OCI-LY7 (cell line): ENCODE results near the gene ZNF431. TPM values are rescaled to one million over a fixed set of nuclear protein-coding genes. Genes with fewer than 3 reads are reported as not detected.

Experiments used
- BruUV-seq: library from RNA; stranded (reverse); fragments of 400-500 nt; replicated peaks from 2 replicates; lab custom pipeline; 2021; lab: Mats Ljungman, UMichigan
- CTCF ChIA-PET: fragments of 300-600 bp; sonication (Branson Sonifier 250); formaldehyde crosslinking; loops from one replicate; lab custom pipeline; 2022; ENCODE audit warnings: antibody characterized with exemption; ENCODE audit not compliant: unreplicated experiment; lab: Charles Lee
- POLR2A ChIA-PET: fragments of 300-600 bp; sonication (Branson Sonifier 250); formaldehyde crosslinking; loops from one replicate; lab custom pipeline; 2022; ENCODE audit warnings: antibody characterized with exemption; lab: Charles Lee
- DNase-seq: peaks from one replicate; pipeline ENCODE4 v3.0.0-alpha.2; 2015; ENCODE audit warnings: low spot score
- H2AFZ ChIP-seq: fragments of 200-600 bp; sonication (generic), shearing (Covaris generic); 2 replicates; pipeline ENCODE4 v1.6.1; 2014; ENCODE audit warnings: mild to moderate bottlenecking, antibody characterized with exemption, low read length, moderate library complexity
- H3K27ac ChIP-seq: fragments of 200-600 bp; sonication (generic); 2 replicates; pipeline ENCODE4 v1.5.1; 2014; ENCODE audit warnings: mixed run types, low read depth, mild to moderate bottlenecking, moderate library complexity, low read length, inconsistent platforms; ENCODE audit not compliant: poor library complexity, severe bottlenecking
- H3K36me3 ChIP-seq: fragments of 200-600 bp; sonication (generic); 2 replicates; pipeline ENCODE4 v1.6.1; 2014; ENCODE audit warnings: mild to moderate bottlenecking, antibody characterized with exemption, low read length, moderate library complexity, mixed read lengths; ENCODE audit not compliant: insufficient read depth
- H3K4me1 ChIP-seq: fragments of 200-600 bp; sonication (generic); 2 replicates; pipeline ENCODE4 v1.5.1; 2014; ENCODE audit warnings: mild to moderate bottlenecking, low read length; ENCODE audit not compliant: insufficient read depth, poor library complexity, severe bottlenecking
- H3K4me2 ChIP-seq: fragments of 200-600 bp; sonication (generic); 2 replicates; pipeline ENCODE4 v1.6.1; 2014; ENCODE audit warnings: mild to moderate bottlenecking, low read length
- H3K4me3 ChIP-seq: fragments of 200-600 bp; sonication (generic); 2 replicates; pipeline ENCODE4 v1.5.1; 2014; ENCODE audit warnings: mild to moderate bottlenecking, low read depth, low read length; ENCODE audit not compliant: poor library complexity, severe bottlenecking
- H3K79me2 ChIP-seq: fragments of 200-600 bp; sonication (generic); 2 replicates; pipeline ENCODE4 v1.6.1; 2016; ENCODE audit warnings: low read depth, mild to moderate bottlenecking, low read length, moderate library complexity, mixed read lengths; ENCODE audit not compliant: insufficient read depth
- H3K9me2 ChIP-seq: fragments of 200-600 bp; sonication (generic); 2 replicates; pipeline ENCODE4 v1.6.1; 2016; ENCODE audit warnings: mild to moderate bottlenecking, low read length, mixed read lengths; ENCODE audit not compliant: insufficient read depth
- H3K9me3 ChIP-seq: fragments of 200-600 bp; sonication (generic); 2 replicates; pipeline ENCODE4 v1.6.1; 2014; ENCODE audit warnings: mild to moderate bottlenecking, mixed run types, low read length, mixed read lengths
- H4K20me1 ChIP-seq: fragments of 200-600 bp; sonication (generic); 2 replicates; pipeline ENCODE4 v1.6.1; 2014; ENCODE audit warnings: mild to moderate bottlenecking, antibody characterized with exemption, low read length, moderate library complexity, mixed read lengths; ENCODE audit not compliant: insufficient read depth
- EZH2phosphoT487 ChIP-seq: fragments of 200-600 bp; sonication (generic); IDR thresholded peaks from 2 replicates; pipeline ENCODE4 v1.6.1; 2018; ENCODE audit warnings: low read depth, borderline replicate concordance, mild to moderate bottlenecking, mixed run types, antibody characterized with exemption, low read length, moderate library complexity, mixed read lengths
- intact Hi-C: fragments of 100-400 bp; cut with micrococcal nuclease; formaldehyde crosslinking; loops from one replicate; pipeline ENCODE4 v1.10.0; 2022; ENCODE audit not compliant: unreplicated experiment
- total RNA-seq, 2 experiments: library from RNA; depleted of rRNA in 1 of 2; stranded (reverse); fragments of >200 nt in 1 of 2; shearing (Covaris generic) in 1 of 2; gene quantifications; 2 replicates each; pipeline ENCODE4 v1.2.3, GENCODE V29; 2014 to 2022
- TF ChIP-seq, protein P1 (sequence below): fragments of 200-600 bp; sonication (generic); conservative IDR thresholded peaks from 2 replicates; pipeline ENCODE4 v1.5.1; 2014; ENCODE audit warnings: mild to moderate bottlenecking, antibody characterized with exemption, low read length, moderate library complexity, mixed read lengths

The ZNF431 gene
- total RNA-seq, 2 experiments from 2014 or later = 26.6 to 34.5 TPM

DNA sequence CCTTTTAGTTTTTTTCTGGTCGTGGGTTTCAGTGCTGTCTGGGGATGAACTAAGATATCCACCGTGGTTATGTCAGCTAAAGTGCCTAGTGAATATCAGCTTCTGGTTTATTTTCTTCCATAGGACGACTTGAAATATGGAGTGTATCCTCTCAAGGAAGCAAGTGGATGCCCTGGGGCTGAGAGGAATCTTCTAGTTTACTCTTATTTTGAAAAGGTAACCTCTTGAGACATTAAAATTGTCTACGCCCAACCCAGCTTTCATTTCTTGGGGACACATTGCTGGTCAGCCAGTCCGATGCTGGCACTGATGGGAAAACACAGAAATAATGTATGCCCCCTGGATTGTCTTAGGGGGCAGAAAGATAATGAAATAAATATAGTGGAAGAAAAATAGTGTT, 1.6 kb downstream of the ZNF431 start:
- TF ChIP-seq, protein P1, sequence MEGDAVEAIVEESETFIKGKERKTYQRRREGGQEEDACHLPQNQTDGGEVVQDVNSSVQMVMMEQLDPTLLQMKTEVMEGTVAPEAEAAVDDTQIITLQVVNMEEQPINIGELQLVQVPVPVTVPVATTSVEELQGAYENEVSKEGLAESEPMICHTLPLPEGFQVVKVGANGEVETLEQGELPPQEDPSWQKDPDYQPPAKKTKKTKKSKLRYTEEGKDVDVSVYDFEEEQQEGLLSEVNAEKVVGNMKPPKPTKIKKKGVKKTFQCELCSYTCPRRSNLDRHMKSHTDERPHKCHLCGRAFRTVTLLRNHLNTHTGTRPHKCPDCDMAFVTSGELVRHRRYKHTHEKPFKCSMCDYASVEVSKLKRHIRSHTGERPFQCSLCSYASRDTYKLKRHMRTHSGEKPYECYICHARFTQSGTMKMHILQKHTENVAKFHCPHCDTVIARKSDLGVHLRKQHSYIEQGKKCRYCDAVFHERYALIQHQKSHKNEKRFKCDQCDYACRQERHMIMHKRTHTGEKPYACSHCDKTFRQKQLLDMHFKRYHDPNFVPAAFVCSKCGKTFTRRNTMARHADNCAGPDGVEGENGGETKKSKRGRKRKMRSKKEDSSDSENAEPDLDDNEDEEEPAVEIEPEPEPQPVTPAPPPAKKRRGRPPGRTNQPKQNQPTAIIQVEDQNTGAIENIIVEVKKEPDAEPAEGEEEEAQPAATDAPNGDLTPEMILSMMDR = no peak
- TF ChIP-seq EZH2phosphoT487 = no peak
- H3K36me3 ChIP-seq = peaks cover 53% of the 10 kb centered on the region
- intact Hi-C loops = loop anchor here (5.0 kb wide), 1 partner anchor 121 kb away; the partner anchor contains the start of gene ZNF430
- H3K9me3 ChIP-seq = peaks cover 32% of the 10 kb centered on the region
- H3K4me3 ChIP-seq = no peak overlapping the region
- no peaks in the 10 kb centered on the region for H4K20me1 ChIP-seq
- H3K4me2 ChIP-seq = peak overlapping the region; percentile 68; the same call in 1 of the 2 replicates
- no peaks in the 10 kb centered on the region for H3K9me2 ChIP-seq
- H3K79me2 ChIP-seq = peaks cover 21% of the 10 kb centered on the region
- no peak for DNase-seq
- no TSS peak for BruUV-seq
- ChIA-PET CTCF (interaction anchor here (0.6 kb wide), 1 partner anchor 1253 kb away, joined by 4 read pairs; no protein-coding TSS in a partner anchor), POLR2A (interaction anchor here (0.6 to 0.9 kb wide), 2 partner anchors 15 to 1522 kb away, joined by 4 to 5 read pairs; no protein-coding TSS in a partner anchor)
- peaks cover 8% of the 10 kb centered on the region for H3K4me1 ChIP-seq
- H2AFZ ChIP-seq = no peak overlapping the region
- H3K27ac ChIP-seq = no peak overlapping the region

DNA sequence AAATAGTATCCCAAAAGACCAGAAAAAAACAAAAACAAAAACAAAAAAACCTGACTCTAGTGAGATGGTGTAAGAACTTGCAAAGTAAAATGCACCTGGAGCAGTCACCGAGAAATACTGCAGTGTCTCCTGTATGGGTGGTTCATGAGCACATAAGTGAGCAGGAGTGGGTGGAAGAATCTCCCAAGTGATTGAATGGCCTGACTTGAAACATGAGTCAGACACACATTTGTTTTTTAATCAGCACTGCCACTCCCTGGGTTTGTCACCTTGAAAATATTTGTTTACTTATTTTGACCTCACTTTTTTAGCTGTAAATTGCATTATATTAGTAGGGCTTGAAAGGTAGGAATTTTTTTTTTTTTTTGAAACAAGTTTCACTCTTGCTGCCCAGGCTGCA, 2.0 kb downstream of the ZNF431 start:
- no peak overlapping the region for H3K4me2 ChIP-seq
- ChIA-PET CTCF (interaction anchor here (0.7 kb wide), 1 partner anchor 67 kb away, joined by 3 read pairs; no protein-coding TSS in a partner anchor), POLR2A (interaction anchor here (0.6 kb wide), 1 partner anchor 11 kb away, joined by 3 read pairs; no protein-coding TSS in a partner anchor)
- no peak overlapping the region for H3K27ac ChIP-seq
- H4K20me1 ChIP-seq = no peaks in the 10 kb centered on the region
- H3K9me3 ChIP-seq = peaks cover 36% of the 10 kb centered on the region
- BruUV-seq = no TSS peak
- no peak for DNase-seq
- H2AFZ ChIP-seq = no peak overlapping the region
- H3K79me2 ChIP-seq = peaks cover 21% of the 10 kb centered on the region
- H3K9me2 ChIP-seq = no peaks in the 10 kb centered on the region
- no peak overlapping the region for H3K4me3 ChIP-seq
- TF ChIP-seq EZH2phosphoT487 = no peak
- H3K36me3 ChIP-seq = peaks cover 58% of the 10 kb centered on the region
- H3K4me1 ChIP-seq = peaks cover 8% of the 10 kb centered on the region
- intact Hi-C loops = loop anchor here (5.0 kb wide), 1 partner anchor 122 kb away; the partner anchor contains the start of gene ZNF430

DNA sequence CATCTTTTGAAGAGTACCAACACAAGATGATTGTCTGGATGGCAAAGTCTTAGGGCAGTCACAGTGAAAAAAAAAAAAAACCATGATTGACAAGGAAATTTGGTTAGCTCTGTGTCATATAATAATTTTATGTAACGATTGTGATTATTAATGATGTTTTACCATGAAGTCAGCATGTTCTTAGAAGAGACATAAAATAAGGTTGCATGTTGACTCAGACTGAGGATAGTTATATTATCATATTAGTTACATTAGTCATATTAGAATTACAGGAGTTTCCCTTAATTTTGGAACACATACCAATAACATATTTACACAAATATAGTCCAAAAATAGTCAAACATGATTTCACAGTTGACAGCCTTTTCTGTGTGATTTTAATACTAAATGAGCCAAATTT, 5.7 kb downstream of the ZNF431 start:
- H3K9me3 ChIP-seq = peaks cover 40% of the 10 kb centered on the region
- H3K36me3 ChIP-seq = peaks cover 95% of the 10 kb centered on the region
- peaks cover 8% of the 10 kb centered on the region for H3K4me1 ChIP-seq
- no peak overlapping the region for H3K4me2 ChIP-seq
- H2AFZ ChIP-seq = no peak overlapping the region
- TF ChIP-seq, protein P1 = no peak
- no peak for TF ChIP-seq EZH2phosphoT487
- H3K4me3 ChIP-seq = no peak overlapping the region
- no TSS peak for BruUV-seq
- no peak for DNase-seq
- H4K20me1 ChIP-seq = no peaks in the 10 kb centered on the region
- H3K9me2 ChIP-seq = no peaks in the 10 kb centered on the region
- intact Hi-C loops = no loop called here
- H3K27ac ChIP-seq = no peak overlapping the region
- peaks cover 18% of the 10 kb centered on the region for H3K79me2 ChIP-seq
- POLR2A ChIA-PET = no interaction called here
- CTCF ChIA-PET = no interaction called here
